H9 (cell line): ENCODE results near the gene MPP7. TPM values are rescaled to one million over a fixed set of nuclear protein-coding genes. Genes with fewer than 3 reads are reported as not detected.

ENCODE experiments used
- DNase-seq: peaks from one replicate; pipeline ENCODE4 v3.0.0-alpha.2; 2017
- H2AFZ ChIP-seq: one replicate; pipeline ENCODE4 v1.6.1; 2013; ENCODE audit warnings: mild to moderate bottlenecking, low read length, control low read depth, moderate library complexity
- H2AK5ac ChIP-seq: 2 replicates; pipeline ENCODE4 v1.6.1; 2013; ENCODE audit warnings: low read length, control low read depth, mixed read lengths; ENCODE audit not compliant: insufficient read length
- H2BK120ac ChIP-seq: one replicate; pipeline ENCODE4 v1.6.1; 2013; ENCODE audit warnings: low read depth, mild to moderate bottlenecking, low read length, control low read depth, inconsistent platforms; ENCODE audit not compliant: poor library complexity, severe bottlenecking
- H2BK12ac ChIP-seq: 2 replicates; pipeline ENCODE4 v1.6.1; 2013; ENCODE audit warnings: low read length, control low read depth, mixed read lengths, low read depth; ENCODE audit not compliant: insufficient read length
- H2BK15ac ChIP-seq: 2 replicates; pipeline ENCODE4 v1.6.1; 2013; ENCODE audit warnings: low read depth, low read length, control low read depth
- H2BK20ac ChIP-seq: one replicate; pipeline ENCODE4 v1.6.1; 2013; ENCODE audit warnings: low read depth, mild to moderate bottlenecking, low read length, control low read depth, inconsistent platforms; ENCODE audit not compliant: poor library complexity, severe bottlenecking
- H2BK5ac ChIP-seq: 2 replicates; pipeline ENCODE4 v1.6.1; 2013; ENCODE audit warnings: low read length, control low read depth, mixed read lengths; ENCODE audit not compliant: insufficient read length
- H3K14ac ChIP-seq: 2 replicates; pipeline ENCODE4 v1.6.1; 2013; ENCODE audit warnings: low read length, control low read depth; ENCODE audit not compliant: insufficient read depth
- H3K18ac ChIP-seq: 2 replicates; pipeline ENCODE4 v1.6.1; 2013; ENCODE audit warnings: low read depth, mild to moderate bottlenecking, mixed read lengths, low read length, control low read depth; ENCODE audit not compliant: insufficient read length
- H3K23ac ChIP-seq: 2 replicates; pipeline ENCODE4 v1.6.1; 2013; ENCODE audit warnings: low read length, control low read depth, mixed read lengths, low read depth; ENCODE audit not compliant: insufficient read length
- H3K23me2 ChIP-seq: 2 replicates; pipeline ENCODE4 v1.6.1; 2013; ENCODE audit warnings: low read depth, mild to moderate bottlenecking, mixed read lengths, low read length, control low read depth; ENCODE audit not compliant: insufficient read length, poor library complexity, severe bottlenecking
- H3K27ac ChIP-seq: 2 replicates; pipeline ENCODE4 v1.5.1; 2013; ENCODE audit warnings: low read length, control low read depth, mixed read lengths, low read depth; ENCODE audit not compliant: insufficient read length
- H3K27me3 ChIP-seq: 2 replicates; pipeline ENCODE4 v1.6.1; 2013; ENCODE audit warnings: low read length, control low read depth, inconsistent platforms; ENCODE audit not compliant: insufficient read depth
- H3K4ac ChIP-seq: 2 replicates; pipeline ENCODE4 v1.6.1; 2013; ENCODE audit warnings: low read depth, mild to moderate bottlenecking, control low read depth, inconsistent platforms, low read length, moderate library complexity
- H3K4me1 ChIP-seq: 2 replicates; pipeline ENCODE4 v1.6.1; 2013; ENCODE audit warnings: low read length, control low read depth, inconsistent platforms; ENCODE audit not compliant: insufficient read depth
- H3K4me2 ChIP-seq: 2 replicates; pipeline ENCODE4 v1.6.1; 2013; ENCODE audit warnings: low read length, control low read depth, mixed read lengths; ENCODE audit not compliant: insufficient read length, insufficient read depth
- H3K56ac ChIP-seq: 2 replicates; pipeline ENCODE4 v1.6.1; 2013; ENCODE audit warnings: low read depth, mild to moderate bottlenecking, mixed read lengths, low read length, control low read depth; ENCODE audit not compliant: insufficient read length
- H3K79me1 ChIP-seq: 2 replicates; pipeline ENCODE4 v1.6.1; 2013; ENCODE audit warnings: low read depth, mild to moderate bottlenecking, moderate library complexity, low read length, control low read depth, inconsistent platforms; ENCODE audit not compliant: insufficient read depth, poor library complexity, severe bottlenecking
- H3K79me2 ChIP-seq: 2 replicates; pipeline ENCODE4 v1.6.1; 2013; ENCODE audit warnings: low read length, control low read depth, inconsistent platforms; ENCODE audit not compliant: insufficient read depth
- H3K9ac ChIP-seq: 2 replicates; pipeline ENCODE4 v1.6.1; 2013; ENCODE audit warnings: low read length, control low read depth, mixed read lengths; ENCODE audit not compliant: insufficient read length; ENCODE audit errors: extremely low read depth
- H3K9me3 ChIP-seq: one replicate; pipeline ENCODE4 v1.6.1; 2013; ENCODE audit warnings: low read depth, low read length, inconsistent platforms; ENCODE audit not compliant: control insufficient read depth
- H3T11ph ChIP-seq: one replicate; pipeline ENCODE4 v1.6.1; 2013; ENCODE audit warnings: mild to moderate bottlenecking, low read length, control low read depth, inconsistent platforms
- H4K20me1 ChIP-seq: one replicate; pipeline ENCODE4 v1.6.1; 2013; ENCODE audit not compliant: control insufficient read depth, insufficient read length, insufficient read depth
- H4K5ac ChIP-seq: 2 replicates; pipeline ENCODE4 v1.6.1; 2013; ENCODE audit warnings: low read depth, mild to moderate bottlenecking, mixed read lengths, low read length, control low read depth; ENCODE audit not compliant: insufficient read length
- H4K8ac ChIP-seq: replicated peaks from 2 replicates; pipeline ENCODE4 v1.6.1; 2013; ENCODE audit warnings: low read length, control low read depth, mixed read lengths, low read depth; ENCODE audit not compliant: insufficient read length
- H4K91ac ChIP-seq: 2 replicates; pipeline ENCODE4 v1.6.1; 2013; ENCODE audit warnings: low read depth, mild to moderate bottlenecking, moderate library complexity, mixed read lengths, low read length, control low read depth; ENCODE audit not compliant: insufficient read length
- H3K27ac Mint-ChIP-seq, 3 experiments: 2 replicates in 2 of 3; 3 replicates in 1 of 3; pipeline ENCODE4 v1.8.0; 2020 to 2021; ENCODE audit warnings: mixed read lengths in 3 of 3, mild to moderate bottlenecking in 1 of 3, moderate library complexity in 1 of 3
- H3K27me3 Mint-ChIP-seq: 2 replicates; pipeline ENCODE4 v1.8.0; 2021; ENCODE audit warnings: low read depth, mild to moderate bottlenecking, moderate library complexity, mixed read lengths
- H3K36me3 Mint-ChIP-seq, 3 experiments: 2 replicates in 2 of 3; 3 replicates in 1 of 3; pipeline ENCODE4 v1.8.0; 2020 to 2021; ENCODE audit warnings: low read depth in 3 of 3, mixed read lengths in 3 of 3; ENCODE audit not compliant: insufficient read depth in 1 of 3
- H3K4me1 Mint-ChIP-seq, 2 experiments: 2 replicates each; pipeline ENCODE4 v1.8.0; 2020; ENCODE audit warnings: mixed read lengths in 2 of 2
- H3K4me3 Mint-ChIP-seq, 2 experiments: 2 replicates in 1 of 2; 3 replicates in 1 of 2; pipeline ENCODE4 v1.8.0; 2020 to 2021; ENCODE audit warnings: mild to moderate bottlenecking in 2 of 2, mixed read lengths in 2 of 2, moderate library complexity in 1 of 2
- H3K9me3 Mint-ChIP-seq, 2 experiments: 2 replicates in 1 of 2; 3 replicates in 1 of 2; pipeline ENCODE4 v1.8.0; 2020; ENCODE audit warnings: mild to moderate bottlenecking in 2 of 2, mixed read lengths in 2 of 2, moderate library complexity in 1 of 2
- CTCF ChIP-seq: fragments of 200-600 bp; sonication (generic); conservative IDR thresholded peaks from 3 replicates; pipeline ENCODE4 v1.8.0; 2021; ENCODE audit warnings: antibody characterized with exemption, mild to moderate bottlenecking
- WGBS: extraction: QIAGEN DNeasy Blood & Tissue Kit; methylation state at CpG from one replicate; pipeline ENCODE4 v1.1.7; 2013; ENCODE audit warnings: missing lambda C conversion rate, low lambda C conversion rate, mixed read lengths; ENCODE audit not compliant: insufficient read length; ENCODE audit errors: extremely low coverage; 5-methylcytosine and 5-hydroxymethylcytosine counted together
- total RNA-seq: library from RNA; stranded (reverse); gene quantifications from 2 replicates; pipeline ENCODE4 v1.2.1, GENCODE V29; 2021

Gene MPP7
- total RNA-seq, 1 experiment from 2014 or later, result 6.9 TPM

- Mint-ChIP-seq H3K4me1 (peaks cover 16 to 20% of the 10 kb centered on the region in 2 experiments), H3K4me3 (no peak overlapping the region), H3K36me3 (no peaks in the 10 kb centered on the region), H3K9me3 (no peaks in the 10 kb centered on the region), H3K27ac (no peak overlapping the region; a peak in 1 of 7 replicates), H3K27me3 (no peaks in the 10 kb centered on the region)
- no peak overlapping the region for H2AK5ac ChIP-seq
- DNase-seq, result no peak
- H2BK12ac ChIP-seq, result no peak overlapping the region
- no CpG with 5 or more reads among the region's 2 CpGs for WGBS
- no peaks in the 10 kb centered on the region for H4K20me1 ChIP-seq
- no peak overlapping the region for H2AFZ ChIP-seq
- no peaks in the 10 kb centered on the region for H3K9me3 ChIP-seq
- no peak overlapping the region for H4K8ac ChIP-seq
- no peak overlapping the region for H2BK15ac ChIP-seq
- H3K27me3 ChIP-seq, result no peaks in the 10 kb centered on the region
- no peak overlapping the region for H4K91ac ChIP-seq
- no peak overlapping the region for H2BK20ac ChIP-seq
- H3K4ac ChIP-seq, result no peak overlapping the region
- H3K18ac ChIP-seq, result no peak overlapping the region
- H3K79me2 ChIP-seq, result no peaks in the 10 kb centered on the region
- H3K4me1 ChIP-seq, result no peaks in the 10 kb centered on the region; the same call in 1 of the 2 replicates
- no peak overlapping the region for H3K56ac ChIP-seq
- no peaks in the 10 kb centered on the region for H3K23me2 ChIP-seq
- H4K5ac ChIP-seq, result no peak overlapping the region
- no peaks in the 10 kb centered on the region for H3K79me1 ChIP-seq
- no peak overlapping the region for H2BK5ac ChIP-seq
- no peak overlapping the region for H3K27ac ChIP-seq
- no peak overlapping the region for H3T11ph ChIP-seq
- no peak overlapping the region for H3K4me2 ChIP-seq
- no peak overlapping the region for H3K23ac ChIP-seq
- no peak overlapping the region for H3K9ac ChIP-seq
- H2BK120ac ChIP-seq, result no peak overlapping the region
- TF ChIP-seq CTCF, result no peak
- H3K14ac ChIP-seq, result no peak overlapping the region
These were observed 19.6 kb downstream of the MPP7 start for GRCh38 chr10:28283251-28283650.
